Spleen (tissue), 7 donors: ENCODE measurements around the gene REXO1.

ENCODE experiments used
- CTCF ChIP-seq, 11 experiments: fragments of 200-600 bp in 7 of 11; fragments of 450-650 bp in 4 of 11; sonication (generic) in 4 of 11; IDR thresholded peaks in 8 of 11; conservative IDR thresholded peaks in 3 of 11; 1 replicate in 7 of 11; 2 replicates in 4 of 11; pipeline versions ENCODE4 v1.4.0 to v1.8.0; 2016 to 2021; ENCODE audit warnings: antibody characterized with exemption in 11 of 11, inconsistent platforms in 4 of 11, mild to moderate bottlenecking in 1 of 11
- POLR2A ChIP-seq, 3 donors: fragments of 450-650 bp; IDR thresholded peaks; one replicate each; pipeline ENCODE4 v1.5.1; 2017; ENCODE audit warnings: antibody characterized with exemption in 3 of 3, mild to moderate bottlenecking in 1 of 3
- POLR2AphosphoS5 ChIP-seq, 3 donors: sonication (generic); formaldehyde crosslinking; IDR thresholded peaks; one replicate each; pipeline ENCODE4 v1.5.1; 2017; ENCODE audit warnings: antibody characterized with exemption in 3 of 3
- donor health status: DM: no; HTN: no; CAD: no; lungs with moderate emphysema.
- donor health status: DM: no; HTN: no; CAD: no.
- donor health status: DM: no; HTN: no; CAD: no.

GRCh38 chr19:1823020-1823419, 25.3 kb downstream of the REXO1 start:
- TF ChIP-seq CTCF (IDR thresholded peaks at IDR 0.05 in 8 of 11, conservative IDR thresholded peaks at IDR 0.05 in 3 of 11) (no peak), POLR2AphosphoS5 (IDR thresholded peaks at IDR 0.05) (no peak), POLR2A (IDR thresholded peaks at IDR 0.05) (no peak)
